Upper lobe of left lung (tissue), 6 donors: Measurements from ENCODE around the gene ERVMER34-1. TPM values are rescaled to one million over a fixed set of nuclear protein-coding genes. Genes with fewer than 3 reads are reported as not detected.

Experiments
- ATAC-seq, 2 donors: fragments of 200-7000 bp; cut with Tn5 transposase; one replicate each; pipeline ENCODE4 v1.9.1; 2022; ENCODE audit warnings: mild to moderate bottlenecking in 2 of 2, moderate library complexity in 2 of 2; ENCODE audit not compliant: low FRiP score in 2 of 2
- DNase-seq, 2 donors: peaks; one replicate each; pipeline ENCODE4 v3.0.0-alpha.2; 2019 to 2020
- H3K27ac ChIP-seq, 4 donors: fragments of 200-600 bp; sonication (generic); one replicate each; pipeline ENCODE4 v1.5.1; 2016 to 2019
- H3K27me3 ChIP-seq, 4 donors: fragments of 200-600 bp; sonication (generic); one replicate each; pipeline ENCODE4 v1.5.1; 2017 to 2019
- H3K36me3 ChIP-seq, 4 donors: fragments of 200-600 bp; sonication (generic); one replicate each; pipeline ENCODE4 v1.5.1; 2016 to 2019
- H3K4me1 ChIP-seq, 4 donors: fragments of 200-600 bp; sonication (generic); one replicate each; pipeline ENCODE4 v1.5.1; 2018 to 2019
- H3K4me3 ChIP-seq, 4 donors: fragments of 200-600 bp; sonication (generic); one replicate each; pipeline ENCODE4 v1.5.1; 2017 to 2019; ENCODE audit warnings: mild to moderate bottlenecking in 2 of 4, moderate library complexity in 1 of 4
- H3K9me3 ChIP-seq, 4 donors: fragments of 200-600 bp; sonication (generic); one replicate each; pipeline ENCODE4 v1.5.1; 2018 to 2019
- EP300 ChIP-seq, 4 donors: sonication (generic); formaldehyde crosslinking; IDR thresholded peaks; one replicate each; pipeline ENCODE4 v1.5.1; 2017; ENCODE audit warnings: antibody characterized with exemption in 4 of 4, control low read depth in 2 of 4
- POLR2A ChIP-seq, 4 donors: fragments of 450-650 bp; IDR thresholded peaks; one replicate each; pipeline ENCODE4 v1.5.1; 2016 to 2017; ENCODE audit warnings: antibody characterized with exemption in 4 of 4, mild to moderate bottlenecking in 2 of 4
- POLR2AphosphoS5 ChIP-seq, 2 donors: sonication (generic); formaldehyde crosslinking; IDR thresholded peaks; one replicate each; pipeline ENCODE4 v1.5.1; 2017; ENCODE audit warnings: antibody characterized with exemption in 2 of 2
- WGBS, 2 donors: methylation state at CpG; one replicate each; pipeline ENCODE4 v1.1.5; 2017 to 2018; 5-methylcytosine and 5-hydroxymethylcytosine counted together
- total RNA-seq, 6 donors: library from RNA; depleted of rRNA in 4 of 6; stranded (reverse); fragments of >200 nt in 4 of 6; gene quantifications; one replicate each; pipeline versions ENCODE4 v1.1.0 to v1.2.1, GENCODE V29; 2016 to 2021
- TF ChIP-seq, protein P1 (sequence below), 6 experiments: fragments of 450-650 bp in 4 of 6; fragments of 200-600 bp in 2 of 6; sonication (generic) in 2 of 6; IDR thresholded peaks; one replicate each; pipeline ENCODE4 v1.5.1; 2016 to 2019; ENCODE audit warnings: antibody characterized with exemption in 6 of 6
- donor health status: DM: no; HTN: no; CAD: no; lungs with moderate emphysema.
- donor health status: DM: no; HTN: yes; CAD: no; lungs with severe emphysema.

The ERVMER34-1 gene
- total RNA-seq, 6 donors from 2014 or later, result 0.44 to 2.1 (median 0.79) TPM; not detected in 1

GRCh38 chr4:52726826-52727580 lies 24.2 kb downstream of the ERVMER34-1 start:
- DNase-seq, result peak in 1 of 2 donors; percentile 24
- WGBS, 2 donors, result 68% methylated on average over 3 of the region's 3 CpGs

GRCh38 chr4:52721968-52722815 lies 29.0 kb downstream of the ERVMER34-1 start:
- WGBS, 2 donors, result 0 to 7% methylated on average over 16 to 54 of the region's 56 CpGs
- Histone ChIP-seq H3K27ac (peak overlapping the region; percentile 82 to 93 (median 90)), H3K36me3 (peaks cover 0 to 9% (median 0%) of the 10 kb centered on the region in 4 donors), H3K4me1 (peaks cover 4 to 7% (median 5%) of the 10 kb centered on the region in 4 donors), H3K9me3 (no peaks in the 10 kb centered on the region), H3K27me3 (no peaks in the 10 kb centered on the region), H3K4me3 (peak overlapping the region; percentile 78 to 92 (median 87))
- ATAC-seq (peak; percentile 99), DNase-seq (peak; percentile 92 to 96)
- TF ChIP-seq POLR2A (IDR thresholded peaks at IDR 0.05), result peak in 3 of 4 donors; percentile 39 to 79 (median 42)
- TF ChIP-seq, protein P1, sequence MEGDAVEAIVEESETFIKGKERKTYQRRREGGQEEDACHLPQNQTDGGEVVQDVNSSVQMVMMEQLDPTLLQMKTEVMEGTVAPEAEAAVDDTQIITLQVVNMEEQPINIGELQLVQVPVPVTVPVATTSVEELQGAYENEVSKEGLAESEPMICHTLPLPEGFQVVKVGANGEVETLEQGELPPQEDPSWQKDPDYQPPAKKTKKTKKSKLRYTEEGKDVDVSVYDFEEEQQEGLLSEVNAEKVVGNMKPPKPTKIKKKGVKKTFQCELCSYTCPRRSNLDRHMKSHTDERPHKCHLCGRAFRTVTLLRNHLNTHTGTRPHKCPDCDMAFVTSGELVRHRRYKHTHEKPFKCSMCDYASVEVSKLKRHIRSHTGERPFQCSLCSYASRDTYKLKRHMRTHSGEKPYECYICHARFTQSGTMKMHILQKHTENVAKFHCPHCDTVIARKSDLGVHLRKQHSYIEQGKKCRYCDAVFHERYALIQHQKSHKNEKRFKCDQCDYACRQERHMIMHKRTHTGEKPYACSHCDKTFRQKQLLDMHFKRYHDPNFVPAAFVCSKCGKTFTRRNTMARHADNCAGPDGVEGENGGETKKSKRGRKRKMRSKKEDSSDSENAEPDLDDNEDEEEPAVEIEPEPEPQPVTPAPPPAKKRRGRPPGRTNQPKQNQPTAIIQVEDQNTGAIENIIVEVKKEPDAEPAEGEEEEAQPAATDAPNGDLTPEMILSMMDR (IDR thresholded peaks at IDR 0.05), result peak in 1 of 6 experiments; percentile 23
- TF ChIP-seq POLR2AphosphoS5 (IDR thresholded peaks at IDR 0.05), result peak; percentile 70 to 86
- TF ChIP-seq EP300 (IDR thresholded peaks at IDR 0.05), result no peak

More at GRCh38 chr4:52726826-52727580, 24.2 kb downstream of the ERVMER34-1 start:
- no peaks in the 10 kb centered on the region for H3K9me3 ChIP-seq
- no peak overlapping the region for H3K4me3 ChIP-seq
- no peak overlapping the region for H3K27ac ChIP-seq
- H3K36me3 ChIP-seq, result no peaks in the 10 kb centered on the region
- peaks cover under 1 to 7% (median 4%) of the 10 kb centered on the region in 4 donors for H3K4me1 ChIP-seq
- no peaks in the 10 kb centered on the region for H3K27me3 ChIP-seq
- ATAC-seq, result no peak
- TF ChIP-seq POLR2A (IDR thresholded peaks at IDR 0.05) (no peak), EP300 (IDR thresholded peaks at IDR 0.05) (no peak), POLR2AphosphoS5 (IDR thresholded peaks at IDR 0.05) (no peak)
- TF ChIP-seq, protein P1 (IDR thresholded peaks at IDR 0.05), result no peak

- no peak for TF ChIP-seq EP300 (IDR thresholded peaks at IDR 0.05)
- no peak for TF ChIP-seq POLR2A (IDR thresholded peaks at IDR 0.05)
- Histone ChIP-seq H3K27ac (no peak overlapping the region), H3K36me3 (peaks cover 0 to 32% (median 3%) of the 10 kb centered on the region in 4 donors), H3K4me3 (no peak overlapping the region), H3K4me1 (peaks cover 22 to 27% (median 25%) of the 10 kb centered on the region in 4 donors), H3K9me3 (no peaks in the 10 kb centered on the region), H3K27me3 (no peaks in the 10 kb centered on the region)
- no peak for ATAC-seq
- WGBS, 2 donors, result 85 to 92% methylated on average over 3 of the region's 3 CpGs
- no peak for DNase-seq
These were observed 33.1 kb downstream of the ERVMER34-1 start for GRCh38 chr4:52718123-52718522.

GRCh38 chr4:52716364-52717151 lies 34.7 kb downstream of the ERVMER34-1 start:
- peaks cover 20 to 31% (median 22%) of the 10 kb centered on the region in 4 donors for H3K4me1 ChIP-seq
- H3K27me3 ChIP-seq, result no peaks in the 10 kb centered on the region
- no peaks in the 10 kb centered on the region for H3K9me3 ChIP-seq
- TF ChIP-seq POLR2AphosphoS5 (IDR thresholded peaks at IDR 0.05), result no peak
- no peak for TF ChIP-seq POLR2A (IDR thresholded peaks at IDR 0.05)
- no peak for TF ChIP-seq EP300 (IDR thresholded peaks at IDR 0.05)
- TF ChIP-seq, protein P1 (IDR thresholded peaks at IDR 0.05), result no peak
- no peak for ATAC-seq
- H3K36me3 ChIP-seq, result peaks cover 0 to 32% (median 3%) of the 10 kb centered on the region in 4 donors
- no peak overlapping the region for H3K27ac ChIP-seq
- WGBS, 2 donors, result 96 to 98% methylated on average over 6 of the region's 6 CpGs
- H3K4me3 ChIP-seq, result no peak overlapping the region
- no peak for DNase-seq
